Panc1 (cell line): Measurements from ENCODE around the gene MORN1. TPM values are rescaled to one million over a fixed set of nuclear protein-coding genes. Genes with fewer than 3 reads are reported as not detected.

Experiments
- ATAC-seq: fragments of 200-7000 bp; cut with Tn5 transposase; 2 replicates; pipeline ENCODE4 v1.9.1; 2020; ENCODE audit warnings: mild to moderate bottlenecking, moderate library complexity
- BruUV-seq: library from RNA; stranded (reverse); fragments of 400-500 nt; replicated peaks from 2 replicates; lab custom pipeline; 2021; lab: Mats Ljungman, UMichigan
- CTCF ChIA-PET: fragments of 300-600 bp; sonication (Branson Sonifier 250); formaldehyde crosslinking; loops from one replicate; lab custom pipeline; 2022; ENCODE audit warnings: antibody characterized with exemption; lab: Charles Lee
- POLR2A ChIA-PET: fragments of 300-600 bp; sonication (Branson Sonifier 250); formaldehyde crosslinking; loops from one replicate; lab custom pipeline; 2022; ENCODE audit warnings: antibody characterized with exemption; lab: Charles Lee
- DNase-seq: peaks from one replicate; pipeline ENCODE4 v3.0.0-alpha.2; 2010; ENCODE audit warnings: low read depth, low spot score
- H3K27ac ChIP-seq: 2 replicates; pipeline ENCODE4 v1.5.1; 2011; ENCODE audit warnings: mild to moderate bottlenecking, low read length, inconsistent platforms
- H3K27me3 ChIP-seq: fragments of 200-500 bp; sonication (Bioruptor generic); 2 replicates; pipeline ENCODE4 v1.6.0; 2014; ENCODE audit warnings: low read length, inconsistent platforms; ENCODE audit not compliant: control insufficient read depth, insufficient read depth
- H3K36me3 ChIP-seq: fragments of 200-500 bp; sonication (Bioruptor generic); 2 replicates; pipeline ENCODE4 v1.5.1; 2014; ENCODE audit warnings: inconsistent platforms, mild to moderate bottlenecking, low read length, moderate library complexity; ENCODE audit not compliant: control insufficient read depth, insufficient read depth
- H3K4me1 ChIP-seq: 2 replicates; pipeline ENCODE4 v1.5.1; 2011; ENCODE audit warnings: inconsistent platforms, mild to moderate bottlenecking, low read length, moderate library complexity; ENCODE audit not compliant: control insufficient read depth, insufficient read depth
- H3K4me3 ChIP-seq, 2 experiments: 2 replicates each; pipeline ENCODE4 v1.5.1; 2011 to 2012; ENCODE audit warnings: low read depth in 2 of 2, low read length in 2 of 2, mild to moderate bottlenecking in 2 of 2, inconsistent platforms in 1 of 2, moderate library complexity in 1 of 2
- H3K9me3 ChIP-seq: fragments of 200-500 bp; sonication (Bioruptor generic); 2 replicates; pipeline ENCODE4 v1.5.1; 2014; ENCODE audit warnings: low read depth, mild to moderate bottlenecking, inconsistent platforms, low read length, moderate library complexity; ENCODE audit not compliant: control insufficient read depth, insufficient read depth
- POLR2AphosphoS5 ChIP-seq: IDR thresholded peaks from 2 replicates; pipeline ENCODE4 v1.6.1; 2012; ENCODE audit warnings: mild to moderate bottlenecking, low read depth, low read length, moderate library complexity
- SIN3A ChIP-seq: IDR thresholded peaks from 2 replicates; pipeline ENCODE4 v1.6.1; 2012; ENCODE audit warnings: low read depth, mild to moderate bottlenecking, low read length, moderate library complexity, borderline replicate concordance; ENCODE audit not compliant: insufficient read depth
- TCF7L2 ChIP-seq: IDR thresholded peaks from 2 replicates; pipeline ENCODE4 v1.6.1; 2011; ENCODE audit warnings: mild to moderate bottlenecking, low read depth, low read length, inconsistent platforms
- in situ Hi-C: cut with HindIII; loops from 2 replicates; pipeline ENCODE4 v1.10.0; 2016; ENCODE audit warnings: low sequenced_read_pairs, low pct_unique_long_range_greater_than_20kb
- intact Hi-C: fragments of 100-400 bp; cut with micrococcal nuclease; formaldehyde crosslinking; loops from one replicate; pipeline ENCODE4 v1.10.0; 2022; ENCODE audit not compliant: unreplicated experiment
- total RNA-seq: library from RNA; stranded (reverse); gene quantifications from one replicate; pipeline ENCODE4 v1.2.1, GENCODE V29; 2021; ENCODE audit not compliant: unreplicated experiment
- TF ChIP-seq, protein P1 (sequence below), 2 experiments: IDR thresholded peaks; 2 replicates each; pipeline ENCODE4 v1.6.1; 2011 to 2012; ENCODE audit warnings: low read depth in 2 of 2, control low read depth in 1 of 2, low read length in 1 of 2, mild to moderate bottlenecking in 1 of 2, moderate library complexity in 1 of 2; ENCODE audit not compliant: insufficient read depth in 1 of 2
- TF ChIP-seq, protein P2 (sequence below): fragments of 450-650 bp; IDR thresholded peaks from 2 replicates; pipeline ENCODE4 v1.5.1; 2017; ENCODE audit warnings: mild to moderate bottlenecking

MORN1 gene
- total RNA-seq, 1 experiment from 2014 or later = 21.3 TPM

DNA sequence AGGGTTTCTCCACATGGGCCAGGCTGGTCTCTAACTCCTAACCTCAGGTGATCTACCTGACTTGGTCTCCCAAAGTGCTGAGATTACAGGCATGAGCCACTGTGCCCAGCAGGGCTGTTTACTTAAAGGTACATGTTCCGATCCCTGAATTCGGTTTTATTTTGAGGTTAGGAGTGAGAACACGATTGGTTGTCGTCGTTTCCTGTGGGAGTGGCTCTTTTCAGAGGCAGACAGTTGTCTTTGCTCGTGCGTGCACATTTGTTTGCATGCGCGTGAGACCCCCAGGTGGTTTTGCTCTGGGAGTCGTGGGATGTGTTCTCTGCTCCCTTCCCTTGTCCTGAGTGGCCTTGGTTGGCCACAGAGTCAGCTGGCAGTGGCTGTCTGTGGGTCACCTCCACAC is 103.0 kb downstream of the MORN1 start:
- TF ChIP-seq, protein P1, sequence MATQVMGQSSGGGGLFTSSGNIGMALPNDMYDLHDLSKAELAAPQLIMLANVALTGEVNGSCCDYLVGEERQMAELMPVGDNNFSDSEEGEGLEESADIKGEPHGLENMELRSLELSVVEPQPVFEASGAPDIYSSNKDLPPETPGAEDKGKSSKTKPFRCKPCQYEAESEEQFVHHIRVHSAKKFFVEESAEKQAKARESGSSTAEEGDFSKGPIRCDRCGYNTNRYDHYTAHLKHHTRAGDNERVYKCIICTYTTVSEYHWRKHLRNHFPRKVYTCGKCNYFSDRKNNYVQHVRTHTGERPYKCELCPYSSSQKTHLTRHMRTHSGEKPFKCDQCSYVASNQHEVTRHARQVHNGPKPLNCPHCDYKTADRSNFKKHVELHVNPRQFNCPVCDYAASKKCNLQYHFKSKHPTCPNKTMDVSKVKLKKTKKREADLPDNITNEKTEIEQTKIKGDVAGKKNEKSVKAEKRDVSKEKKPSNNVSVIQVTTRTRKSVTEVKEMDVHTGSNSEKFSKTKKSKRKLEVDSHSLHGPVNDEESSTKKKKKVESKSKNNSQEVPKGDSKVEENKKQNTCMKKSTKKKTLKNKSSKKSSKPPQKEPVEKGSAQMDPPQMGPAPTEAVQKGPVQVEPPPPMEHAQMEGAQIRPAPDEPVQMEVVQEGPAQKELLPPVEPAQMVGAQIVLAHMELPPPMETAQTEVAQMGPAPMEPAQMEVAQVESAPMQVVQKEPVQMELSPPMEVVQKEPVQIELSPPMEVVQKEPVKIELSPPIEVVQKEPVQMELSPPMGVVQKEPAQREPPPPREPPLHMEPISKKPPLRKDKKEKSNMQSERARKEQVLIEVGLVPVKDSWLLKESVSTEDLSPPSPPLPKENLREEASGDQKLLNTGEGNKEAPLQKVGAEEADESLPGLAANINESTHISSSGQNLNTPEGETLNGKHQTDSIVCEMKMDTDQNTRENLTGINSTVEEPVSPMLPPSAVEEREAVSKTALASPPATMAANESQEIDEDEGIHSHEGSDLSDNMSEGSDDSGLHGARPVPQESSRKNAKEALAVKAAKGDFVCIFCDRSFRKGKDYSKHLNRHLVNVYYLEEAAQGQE (IDR thresholded peaks at IDR 0.05; ENCODE audit: insufficient read depth in 1 of 2, low read depth in 2 of 2, low read length in 1 of 2) = no peak
- H3K36me3 ChIP-seq = no peaks in the 10 kb centered on the region
- H3K27me3 ChIP-seq = no peaks in the 10 kb centered on the region
- ATAC-seq (no peak), DNase-seq (no peak)
- intact Hi-C loops = no loop called here
- ChIA-PET CTCF (no interaction called here), POLR2A (no interaction called here)
- no peaks in the 10 kb centered on the region for H3K9me3 ChIP-seq
- in situ Hi-C loops = no loop called here
- peaks cover 26% of the 10 kb centered on the region for H3K4me1 ChIP-seq
- no peak overlapping the region for H3K27ac ChIP-seq
- BruUV-seq = no TSS peak
- H3K4me3 ChIP-seq = no peak overlapping the region

DNA sequence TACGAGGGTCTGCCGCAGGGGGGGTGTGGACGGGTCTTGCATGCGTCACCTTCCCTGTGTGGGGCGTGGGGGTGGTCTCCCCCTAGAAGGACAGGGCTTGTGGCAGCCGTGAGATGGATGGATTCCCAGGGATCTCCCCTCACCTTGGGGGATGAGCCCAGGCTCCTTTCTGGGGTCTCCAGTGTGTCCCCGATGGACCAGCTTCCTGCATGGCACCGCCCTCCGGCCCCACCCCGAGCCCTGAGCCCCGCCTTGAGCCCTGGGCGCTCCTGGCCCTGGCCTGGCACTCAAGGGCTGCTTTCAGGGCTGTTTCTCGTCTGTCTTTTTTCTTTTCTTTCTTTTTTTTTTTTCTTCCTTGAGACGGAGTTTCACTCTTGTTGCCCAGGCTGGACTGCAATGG is 103.7 kb downstream of the MORN1 start:
- Histone ChIP-seq H3K36me3 (no peaks in the 10 kb centered on the region), H3K27me3 (no peaks in the 10 kb centered on the region), H3K4me1 (peaks cover 29% of the 10 kb centered on the region), H3K9me3 (no peaks in the 10 kb centered on the region), H3K4me3 (no peak overlapping the region), H3K27ac (no peak overlapping the region)
- in situ Hi-C loops = no loop called here
- TF ChIP-seq SIN3A = no peak
- no peak for TF ChIP-seq TCF7L2
- TF ChIP-seq, protein P1 (IDR thresholded peaks at IDR 0.05; ENCODE audit: insufficient read depth in 1 of 2, low read depth in 2 of 2, low read length in 1 of 2) = no peak
- no peak for TF ChIP-seq POLR2AphosphoS5
- TF ChIP-seq, protein P2, sequence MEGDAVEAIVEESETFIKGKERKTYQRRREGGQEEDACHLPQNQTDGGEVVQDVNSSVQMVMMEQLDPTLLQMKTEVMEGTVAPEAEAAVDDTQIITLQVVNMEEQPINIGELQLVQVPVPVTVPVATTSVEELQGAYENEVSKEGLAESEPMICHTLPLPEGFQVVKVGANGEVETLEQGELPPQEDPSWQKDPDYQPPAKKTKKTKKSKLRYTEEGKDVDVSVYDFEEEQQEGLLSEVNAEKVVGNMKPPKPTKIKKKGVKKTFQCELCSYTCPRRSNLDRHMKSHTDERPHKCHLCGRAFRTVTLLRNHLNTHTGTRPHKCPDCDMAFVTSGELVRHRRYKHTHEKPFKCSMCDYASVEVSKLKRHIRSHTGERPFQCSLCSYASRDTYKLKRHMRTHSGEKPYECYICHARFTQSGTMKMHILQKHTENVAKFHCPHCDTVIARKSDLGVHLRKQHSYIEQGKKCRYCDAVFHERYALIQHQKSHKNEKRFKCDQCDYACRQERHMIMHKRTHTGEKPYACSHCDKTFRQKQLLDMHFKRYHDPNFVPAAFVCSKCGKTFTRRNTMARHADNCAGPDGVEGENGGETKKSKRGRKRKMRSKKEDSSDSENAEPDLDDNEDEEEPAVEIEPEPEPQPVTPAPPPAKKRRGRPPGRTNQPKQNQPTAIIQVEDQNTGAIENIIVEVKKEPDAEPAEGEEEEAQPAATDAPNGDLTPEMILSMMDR = no peak
- BruUV-seq = no TSS peak
- intact Hi-C loops = no loop called here
- ATAC-seq (no peak), DNase-seq (no peak)
- POLR2A ChIA-PET = no interaction called here
- CTCF ChIA-PET = no interaction called here
